GOT3 (cell line): Measurements from ENCODE around the gene ARHGEF4.

Experiments used
- DNase-seq: peaks from one replicate; lab custom pipeline; 2025; ENCODE audit warnings: mixed read lengths; lab: John Stamatoyannopoulos, UW

ARHGEF4 gene

GRCh38 chr2:131038258-131039100 lies 201.8 kb downstream of the ARHGEF4 start:
- DNase-seq, result no peak

GRCh38 chr2:131039101-131039440 lies 202.4 kb downstream of the ARHGEF4 start:
- DNase-seq, result no peak

GRCh38 chr2:131039535-131039907 lies 202.8 kb downstream of the ARHGEF4 start:
- DNase-seq, result no peak

GRCh38 chr2:131039908-131040660 lies 203.4 kb downstream of the ARHGEF4 start:
- DNase-seq, result no peak

- DNase-seq, result no peak
These were observed 204.1 kb downstream of the ARHGEF4 start for GRCh38 chr2:131040661-131041401.

GRCh38 chr2:131041402-131042147 lies 204.9 kb downstream of the ARHGEF4 start:
- DNase-seq, result no peak

- no peak for DNase-seq
These were observed 205.5 kb downstream of the ARHGEF4 start for GRCh38 chr2:131042148-131042775.

GRCh38 chr2:131043199-131044074 lies 206.7 kb downstream of the ARHGEF4 start:
- DNase-seq, result no peak

GRCh38 chr2:131044075-131044756 lies 207.5 kb downstream of the ARHGEF4 start:
- no peak for DNase-seq

GRCh38 chr2:131044757-131045150 lies 208.0 kb downstream of the ARHGEF4 start:
- DNase-seq, result no peak

GRCh38 chr2:131045286-131046027 lies 208.7 kb downstream of the ARHGEF4 start:
- no peak for DNase-seq

- DNase-seq, result no peak
These were observed 209.6 kb downstream of the ARHGEF4 start for GRCh38 chr2:131046028-131046917.

GRCh38 chr2:131046918-131047652 lies 210.4 kb downstream of the ARHGEF4 start:
- no peak for DNase-seq

GRCh38 chr2:131047920-131048560 lies 211.3 kb downstream of the ARHGEF4 start:
- DNase-seq, result no peak

- DNase-seq, result no peak
These were observed 211.9 kb downstream of the ARHGEF4 start for GRCh38 chr2:131048641-131049040.

GRCh38 chr2:131049150-131049718 lies 212.5 kb downstream of the ARHGEF4 start:
- DNase-seq, result no peak

GRCh38 chr2:131050896-131051295 lies 214.2 kb downstream of the ARHGEF4 start:
- DNase-seq, result no peak
